Measurements from ENCODE around the gene FUT8.

DNA sequence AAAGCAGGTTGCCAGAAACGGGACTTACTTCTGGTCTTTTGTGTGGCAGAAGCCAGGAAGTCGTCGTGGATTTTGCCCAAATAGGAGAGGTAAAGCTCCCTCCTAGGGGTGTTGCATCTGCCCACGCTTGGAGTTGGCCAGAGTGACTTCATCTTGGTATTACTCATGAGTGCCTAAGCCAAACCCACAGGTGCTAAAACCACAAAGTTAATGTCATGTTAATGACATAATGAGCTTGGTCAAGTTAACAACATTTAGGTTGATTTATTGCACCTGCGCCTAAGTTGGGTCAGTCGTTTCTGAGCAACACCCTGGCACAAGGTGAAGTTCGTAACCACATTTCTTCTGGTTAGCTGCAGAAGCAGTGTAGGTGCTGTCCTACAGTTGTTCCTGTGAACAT lies 225.2 kb downstream of the FUT8 start:
- TF ChIP-seq ZNF274 (IDR thresholded peaks at IDR 0.05; ENCODE audit: low read depth, low read length) (no peak), YY1 (IDR thresholded peaks at IDR 0.05; ENCODE audit: insufficient read depth, insufficient read length) (no peak), SUZ12 (IDR thresholded peaks at IDR 0.05; ENCODE audit: extremely low read depth, insufficient read depth, insufficient read length) (no peak)
